Esophagus muscularis mucosa (tissue), 4 donors: ENCODE data around the gene TMEM132E. TPM values are rescaled to one million over a fixed set of nuclear protein-coding genes. Genes with fewer than 3 reads are reported as not detected.

Experiments
- DNase-seq: peaks from one replicate; pipeline ENCODE4 v3.0.0-alpha.2; 2017; ENCODE audit errors: extremely low spot score
- H3K27ac ChIP-seq, 4 donors: fragments of 200-600 bp; sonication (generic); replicated peaks in 1 of 4; 1 replicate in 3 of 4; 2 replicates in 1 of 4; pipeline ENCODE4 v1.5.1; 2016 to 2019; ENCODE audit warnings: mild to moderate bottlenecking in 1 of 4
- H3K27me3 ChIP-seq, 4 donors: fragments of 200-600 bp; sonication (generic); one replicate each; pipeline versions ENCODE4 v1.5.1 to v1.6.0; 2016 to 2019
- H3K36me3 ChIP-seq, 4 donors: fragments of 200-600 bp; sonication (generic); one replicate each; pipeline ENCODE4 v1.5.1; 2016 to 2019
- H3K4me1 ChIP-seq, 4 donors: fragments of 200-600 bp; sonication (generic); one replicate each; pipeline ENCODE4 v1.5.1; 2016 to 2019
- H3K4me3 ChIP-seq, 4 donors: fragments of 200-600 bp; sonication (generic); 1 replicate in 2 of 4; 2 replicates in 2 of 4; pipeline ENCODE4 v1.5.1; 2016 to 2019; ENCODE audit warnings: mild to moderate bottlenecking in 4 of 4, moderate library complexity in 1 of 4
- H3K9me3 ChIP-seq, 4 donors: fragments of 200-600 bp; sonication (generic); 1 replicate in 3 of 4; 2 replicates in 1 of 4; pipeline ENCODE4 v1.5.1; 2016 to 2019
- CTCF ChIP-seq, 3 experiments: fragments of 200-600 bp in 2 of 3; fragments of 450-650 bp in 1 of 3; sonication (generic) in 2 of 3; IDR thresholded peaks; one replicate each; pipeline ENCODE4 v1.5.1; 2017 to 2019; ENCODE audit warnings: antibody characterized with exemption in 3 of 3, mild to moderate bottlenecking in 2 of 3, moderate library complexity in 1 of 3
- EP300 ChIP-seq: sonication (generic); formaldehyde crosslinking; IDR thresholded peaks from one replicate; pipeline ENCODE4 v1.6.1; 2017; ENCODE audit warnings: antibody characterized with exemption
- POLR2A ChIP-seq: fragments of 450-650 bp; IDR thresholded peaks from one replicate; pipeline ENCODE4 v1.6.1; 2017; ENCODE audit warnings: antibody characterized with exemption, moderate library complexity, mild to moderate bottlenecking, low read depth
- POLR2AphosphoS5 ChIP-seq, 2 donors: sonication (generic); formaldehyde crosslinking; IDR thresholded peaks; one replicate each; pipeline ENCODE4 v1.6.1; 2017; ENCODE audit warnings: antibody characterized with exemption in 2 of 2
- WGBS: methylation state at CpG from one replicate; pipeline ENCODE4 v1.1.5; 2018; 5-methylcytosine and 5-hydroxymethylcytosine counted together
- intact Hi-C: fragments of 100-400 bp; cut with DNase I; formaldehyde crosslinking; loops from one replicate; pipeline ENCODE4 v1.15.1; 2023
- total RNA-seq, 4 donors: library from RNA; depleted of rRNA; stranded (reverse); fragments of >200 nt; gene quantifications; one replicate each; pipeline versions ENCODE4 v1.1.0 to v1.2.1, GENCODE V29; 2016

The TMEM132E gene
- total RNA-seq, 4 donors from 2014 or later = under 0.01 to 0.06 TPM; not detected in 2

DNA sequence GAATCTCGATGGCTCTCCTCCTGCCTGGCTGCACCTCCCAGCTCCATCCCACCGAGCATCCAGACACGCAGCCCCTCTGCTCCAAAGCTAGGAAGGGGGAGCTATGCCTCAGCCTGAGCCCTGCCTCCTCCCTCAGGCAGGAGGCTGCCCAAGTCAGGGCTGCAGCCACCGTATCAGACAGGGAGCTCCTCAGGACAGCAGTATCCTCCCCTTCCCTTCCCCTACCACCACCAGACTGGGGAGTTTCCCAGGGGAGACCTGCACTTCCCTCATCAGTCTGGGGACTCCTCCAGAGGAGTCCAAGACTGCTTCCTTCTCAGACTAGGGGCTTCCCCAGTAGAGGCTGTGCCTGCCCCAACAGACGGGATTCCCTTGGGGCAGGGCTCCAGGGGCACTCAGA, 17.5 kb downstream of the TMEM132E start:
- intact Hi-C loops = no loop called here
- Histone ChIP-seq H3K27me3 (peaks cover 0 to 60% (median 2%) of the 10 kb centered on the region in 4 donors), H3K27ac (no peak overlapping the region), H3K4me3 (no peak overlapping the region), H3K4me1 (no peaks in the 10 kb centered on the region), H3K36me3 (no peaks in the 10 kb centered on the region), H3K9me3 (no peaks in the 10 kb centered on the region)
- no peak for DNase-seq
- TF ChIP-seq CTCF (IDR thresholded peaks at IDR 0.05) (no peak), POLR2AphosphoS5 (IDR thresholded peaks at IDR 0.05) (no peak), EP300 (no peak), POLR2A (no peak)
- 34% methylated on average over 5 of the region's 5 CpGs for whole genome bisulfite sequencing

DNA sequence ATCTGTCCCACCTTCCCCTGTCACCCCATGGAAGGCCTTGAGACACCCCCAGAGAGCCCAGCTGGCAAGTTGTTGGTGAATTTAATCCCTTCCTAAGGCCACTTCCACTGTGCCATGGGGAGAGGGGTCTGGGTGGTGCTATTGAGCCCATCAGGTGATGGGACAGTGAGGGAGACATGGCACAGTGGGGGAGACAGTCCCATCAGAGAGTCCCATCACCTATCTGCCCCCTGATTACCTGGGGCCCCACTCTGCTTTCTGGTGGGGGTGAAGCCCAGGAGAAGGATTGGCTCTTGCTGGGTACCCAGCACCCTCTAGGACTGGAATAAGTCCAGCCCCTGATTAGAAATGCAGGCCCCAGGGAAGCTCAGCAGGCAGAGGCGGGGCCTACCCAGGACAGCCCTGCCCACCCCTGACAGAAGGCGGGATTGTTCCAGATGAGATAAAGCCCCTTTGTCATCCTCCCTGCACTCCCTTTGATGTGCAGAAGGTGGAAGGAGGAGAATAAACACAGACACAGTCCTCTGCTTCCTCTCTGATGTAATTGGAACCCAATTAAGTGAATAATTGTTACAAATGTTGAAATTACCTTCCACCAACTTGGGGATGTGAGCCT, 18.9 kb downstream of the TMEM132E start:
- no peak for DNase-seq
- no peaks in the 10 kb centered on the region for H3K36me3 ChIP-seq
- no peak overlapping the region for H3K4me3 ChIP-seq
- peaks cover 0 to 47% (median 0%) of the 10 kb centered on the region in 4 donors for H3K27me3 ChIP-seq
- no peak overlapping the region for H3K27ac ChIP-seq
- WGBS = 95% methylated on average over 2 of the region's 2 CpGs
- intact Hi-C loops = no loop called here
- H3K4me1 ChIP-seq = no peaks in the 10 kb centered on the region
- no peaks in the 10 kb centered on the region for H3K9me3 ChIP-seq
- TF ChIP-seq POLR2AphosphoS5 (IDR thresholded peaks at IDR 0.05) (no peak), CTCF (IDR thresholded peaks at IDR 0.05) (no peak), EP300 (no peak), POLR2A (no peak)

- TF ChIP-seq EP300 = no peak
- no peaks in the 10 kb centered on the region for H3K4me1 ChIP-seq
- WGBS = 25% methylated on average over 1 of the region's 3 CpGs
- H3K36me3 ChIP-seq = no peaks in the 10 kb centered on the region
- no peak for DNase-seq
- H3K9me3 ChIP-seq = no peaks in the 10 kb centered on the region
- H3K27me3 ChIP-seq = peaks cover 0 to 38% (median 0%) of the 10 kb centered on the region in 4 donors
- no peak overlapping the region for H3K27ac ChIP-seq
- intact Hi-C loops = no loop called here
- H3K4me3 ChIP-seq = no peak overlapping the region
These were observed 22.0 kb downstream of the TMEM132E start for GRCh38 chr17:34601416-34601815.

- Histone ChIP-seq H3K27ac (no peak overlapping the region), H3K4me1 (no peaks in the 10 kb centered on the region), H3K9me3 (no peaks in the 10 kb centered on the region), H3K36me3 (no peaks in the 10 kb centered on the region), H3K27me3 (peaks cover 0 to 47% (median 0%) of the 10 kb centered on the region in 4 donors), H3K4me3 (no peak overlapping the region)
- DNase-seq = no peak
- intact Hi-C loops = no loop called here
- TF ChIP-seq POLR2AphosphoS5 (IDR thresholded peaks at IDR 0.05) (no peak), CTCF (IDR thresholded peaks at IDR 0.05) (no peak), POLR2A (no peak), EP300 (no peak)
- WGBS = 81% methylated on average over 3 of the region's 3 CpGs
These were observed 24.6 kb downstream of the TMEM132E start for GRCh38 chr17:34603974-34604373.

DNA sequence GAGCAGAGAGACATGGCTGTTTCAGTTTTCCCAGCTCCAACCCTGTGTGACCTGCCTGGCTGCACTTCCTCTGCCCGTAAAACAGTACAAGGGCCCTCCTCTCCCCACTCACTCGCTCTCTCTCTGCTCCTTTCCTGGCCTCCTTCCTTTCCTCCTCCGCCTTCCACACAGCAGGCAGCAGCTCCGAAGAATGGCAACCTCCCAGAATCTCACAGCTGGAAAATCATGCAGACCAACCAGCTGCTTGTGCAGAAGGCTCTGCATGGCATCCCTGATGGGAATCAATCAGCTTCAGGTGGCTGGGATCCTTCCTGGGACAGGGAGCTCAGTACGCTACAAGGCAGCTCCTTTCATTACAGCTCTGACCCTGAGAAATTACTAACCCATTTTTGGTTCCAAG, 27.4 kb downstream of the TMEM132E start:
- Histone ChIP-seq H3K27ac (no peak overlapping the region), H3K4me1 (no peaks in the 10 kb centered on the region), H3K36me3 (no peaks in the 10 kb centered on the region), H3K4me3 (no peak overlapping the region), H3K9me3 (no peaks in the 10 kb centered on the region), H3K27me3 (peaks cover 0 to 60% (median 0%) of the 10 kb centered on the region in 4 donors)
- no peak for DNase-seq
- 49% methylated on average over 5 of the region's 5 CpGs for WGBS
- no peak for TF ChIP-seq POLR2A
- no peak for TF ChIP-seq CTCF (IDR thresholded peaks at IDR 0.05)
- TF ChIP-seq POLR2AphosphoS5 (IDR thresholded peaks at IDR 0.05) = no peak
- no peak for TF ChIP-seq EP300
- intact Hi-C loops = no loop called here
